HG02798 (cell line): ENCODE measurements around the gene ZNF644.

Experiments
- ATAC-seq: cut with Tn5 transposase; IDR thresholded peaks from one replicate; pipeline ENCODE4 v1.9.1; 2021; ENCODE audit warnings: mild to moderate bottlenecking; ENCODE audit not compliant: unreplicated experiment, poor library complexity

Gene ZNF644

GRCh38 chr1:90876101-90876500 is 145.7 kb downstream of the ZNF644 start:
- no peak for ATAC-seq
